Thyroid gland (tissue), 4 donors: Measurements from ENCODE around the gene SPATA20. TPM values are rescaled to one million over a fixed set of nuclear protein-coding genes. Genes with fewer than 3 reads are reported as not detected.

Experiments
- DNase-seq, 2 donors: peaks; one replicate each; pipeline ENCODE4 v3.0.0-alpha.2; 2019
- H3K27ac ChIP-seq, 3 donors: fragments of 200-600 bp; sonication (generic); 1 replicate in 2 of 3; 2 replicates in 1 of 3; pipeline ENCODE4 v1.5.1; 2016 to 2019; ENCODE audit warnings: mild to moderate bottlenecking in 1 of 3, moderate library complexity in 1 of 3
- H3K27me3 ChIP-seq: fragments of 200-600 bp; sonication (generic); one replicate; pipeline ENCODE4 v1.5.1; 2019
- H3K36me3 ChIP-seq, 2 donors: fragments of 200-600 bp; sonication (generic); one replicate each; pipeline ENCODE4 v1.5.1; 2016 to 2019
- H3K4me1 ChIP-seq, 2 donors: fragments of 200-600 bp; sonication (generic); one replicate each; pipeline ENCODE4 v1.5.1; 2017 to 2019
- H3K4me3 ChIP-seq, 3 donors: fragments of 200-600 bp; sonication (generic); replicated peaks in 1 of 3; 1 replicate in 2 of 3; 2 replicates in 1 of 3; pipeline ENCODE4 v1.5.1; 2016; ENCODE audit warnings: mild to moderate bottlenecking in 1 of 3
- H3K9me3 ChIP-seq: fragments of 200-600 bp; sonication (generic); one replicate; pipeline ENCODE4 v1.5.1; 2017
- CTCF ChIP-seq, 6 experiments: fragments of 200-600 bp in 3 of 6; fragments of 450-650 bp in 3 of 6; sonication (generic) in 3 of 6; IDR thresholded peaks; one replicate each; pipeline ENCODE4 v1.5.1; 2016 to 2019; ENCODE audit warnings: antibody characterized with exemption in 6 of 6, mild to moderate bottlenecking in 2 of 6, inconsistent platforms in 1 of 6, moderate library complexity in 1 of 6
- POLR2A ChIP-seq, 2 donors: fragments of 450-650 bp; IDR thresholded peaks; one replicate each; pipeline ENCODE4 v1.6.1; 2017; ENCODE audit warnings: antibody characterized with exemption in 2 of 2, mild to moderate bottlenecking in 2 of 2, moderate library complexity in 1 of 2
- WGBS, 2 donors: methylation state at CpG; one replicate each; pipeline ENCODE4 v1.1.5; 2017; 5-methylcytosine and 5-hydroxymethylcytosine counted together
- intact Hi-C: fragments of 100-400 bp; cut with DNase I; formaldehyde crosslinking; loops from one replicate; pipeline ENCODE4 v1.15.1; 2023
- total RNA-seq, 4 donors: library from RNA; depleted of rRNA; stranded (reverse); fragments of >200 nt; gene quantifications; one replicate each; pipeline ENCODE4 v1.2.3, GENCODE V29; 2016

SPATA20 gene
- total RNA-seq, 4 donors from 2014 or later: 94.9 to 177 (median 125) TPM

GRCh38 chr17:50519141-50519834 is 27.7 kb upstream of the SPATA20 start:
- no peak for DNase-seq
- Histone ChIP-seq H3K27me3 (no peaks in the 10 kb centered on the region), H3K36me3 (no peaks in the 10 kb centered on the region), H3K4me1 (peaks cover 21 to 23% of the 10 kb centered on the region in 2 donors), H3K9me3 (no peaks in the 10 kb centered on the region), H3K27ac (peak overlapping the region; percentile 18 to 63 (median 43)), H3K4me3 (no peak overlapping the region)
- WGBS, 2 donors: 83 to 87% methylated on average over 4 to 8 of the region's 8 CpGs
- intact Hi-C loops: no loop called here
- TF ChIP-seq CTCF (IDR thresholded peaks at IDR 0.05): no peak
- TF ChIP-seq POLR2A (IDR thresholded peaks at IDR 0.05): no peak

DNA sequence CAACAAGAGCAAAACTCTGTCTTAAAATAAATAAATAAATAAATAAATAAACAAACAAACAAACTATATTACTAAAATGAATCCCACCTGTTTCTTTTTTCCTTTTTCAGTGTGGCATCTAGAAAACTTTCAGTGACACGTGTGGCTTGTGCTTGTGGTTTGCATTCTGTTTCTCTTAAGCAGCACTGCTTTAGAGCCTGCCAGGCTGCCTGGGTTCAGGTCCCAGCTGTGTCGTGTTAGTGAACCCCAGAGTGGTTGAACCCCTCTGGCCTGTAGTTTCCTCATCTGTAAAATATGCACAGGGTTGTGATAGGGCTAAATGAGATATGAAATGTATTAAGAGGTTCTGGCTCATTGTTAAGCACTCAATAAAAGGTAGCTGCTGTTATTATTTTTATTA is 26.5 kb upstream of the SPATA20 start:
- WGBS, 2 donors: 85 to 86% methylated on average over 2 of the region's 2 CpGs
- Histone ChIP-seq H3K27me3 (no peaks in the 10 kb centered on the region), H3K36me3 (no peaks in the 10 kb centered on the region), H3K4me1 (peaks cover 12 to 13% of the 10 kb centered on the region in 2 donors), H3K4me3 (no peak overlapping the region), H3K27ac (no peak overlapping the region), H3K9me3 (no peaks in the 10 kb centered on the region)
- intact Hi-C loops: no loop called here
- no peak for DNase-seq
- TF ChIP-seq CTCF (IDR thresholded peaks at IDR 0.05): no peak

DNA sequence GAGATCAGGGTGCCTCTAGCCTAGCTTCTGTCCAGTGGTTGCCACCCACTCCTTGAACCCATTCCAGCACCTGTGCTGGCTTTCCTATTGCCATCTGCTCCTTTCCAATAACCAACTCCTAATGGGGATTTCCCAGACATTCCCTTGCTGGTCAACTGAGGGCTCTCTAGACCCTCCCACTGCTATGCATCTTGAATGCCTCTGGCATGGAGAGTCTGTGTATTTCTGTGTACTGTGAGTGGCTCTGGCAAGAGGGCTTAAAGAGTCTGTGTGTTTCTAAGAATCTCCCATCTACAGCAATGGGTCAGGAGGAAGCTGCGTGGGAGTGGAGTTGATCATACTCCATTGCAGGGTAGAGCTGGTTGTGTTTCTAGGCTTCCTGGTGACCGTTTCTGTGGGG is 25.5 kb upstream of the SPATA20 start:
- H3K27me3 ChIP-seq: no peaks in the 10 kb centered on the region
- no peaks in the 10 kb centered on the region for H3K36me3 ChIP-seq
- TF ChIP-seq CTCF (IDR thresholded peaks at IDR 0.05) (no peak), POLR2A (IDR thresholded peaks at IDR 0.05) (no peak)
- H3K4me1 ChIP-seq: peaks cover 7 to 11% of the 10 kb centered on the region in 2 donors
- WGBS, 2 donors: 38 to 42% methylated on average over 1 to 2 of the region's 2 CpGs
- no peak overlapping the region for H3K27ac ChIP-seq
- intact Hi-C loops: no loop called here
- no peaks in the 10 kb centered on the region for H3K9me3 ChIP-seq
- H3K4me3 ChIP-seq: no peak overlapping the region
- peak in 1 of 2 donors; percentile 33 for DNase-seq

GRCh38 chr17:50522766-50523165 is 24.2 kb upstream of the SPATA20 start:
- intact Hi-C loops: no loop called here
- no peak for TF ChIP-seq POLR2A (IDR thresholded peaks at IDR 0.05)
- no peak for TF ChIP-seq CTCF (IDR thresholded peaks at IDR 0.05)
- Histone ChIP-seq H3K4me3 (no peak overlapping the region), H3K4me1 (peaks cover 14 to 19% of the 10 kb centered on the region in 2 donors), H3K27ac (no peak overlapping the region), H3K9me3 (no peaks in the 10 kb centered on the region), H3K27me3 (no peaks in the 10 kb centered on the region), H3K36me3 (no peaks in the 10 kb centered on the region)
- DNase-seq: no peak
- 88 to 90% methylated on average over 10 of the region's 10 CpGs for WGBS, 2 donors

DNA sequence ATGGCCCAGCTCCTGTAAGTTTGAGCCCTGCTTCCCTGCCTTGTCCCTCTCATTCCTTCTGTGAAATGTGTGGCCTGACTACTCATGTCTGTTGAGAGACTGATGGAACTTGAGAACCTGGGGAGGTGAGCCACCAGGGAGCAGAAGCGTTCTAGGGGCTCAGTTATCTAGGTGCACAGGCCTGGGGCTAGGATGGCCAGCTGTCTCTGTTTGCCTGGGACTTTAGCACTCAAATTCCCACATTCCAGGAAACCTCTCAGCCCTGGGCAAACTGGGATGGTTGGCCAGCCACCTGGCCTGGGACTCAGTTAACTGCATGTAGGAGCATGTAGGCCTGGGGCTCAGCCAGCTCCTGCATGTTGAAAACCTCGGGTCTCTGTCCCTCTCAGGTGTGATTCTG is 23.8 kb upstream of the SPATA20 start:
- H3K36me3 ChIP-seq: no peaks in the 10 kb centered on the region
- peaks cover 18 to 21% of the 10 kb centered on the region in 2 donors for H3K4me1 ChIP-seq
- no peaks in the 10 kb centered on the region for H3K27me3 ChIP-seq
- H3K4me3 ChIP-seq: no peak overlapping the region
- H3K27ac ChIP-seq: no peak overlapping the region
- no peak for TF ChIP-seq POLR2A (IDR thresholded peaks at IDR 0.05)
- TF ChIP-seq CTCF (IDR thresholded peaks at IDR 0.05): no peak
- intact Hi-C loops: no loop called here
- 67 to 88% methylated on average over 1 to 2 of the region's 2 CpGs for WGBS, 2 donors
- H3K9me3 ChIP-seq: no peaks in the 10 kb centered on the region
- DNase-seq: no peak
